ENCODE results near the gene CNTROB. TPM values are rescaled to one million over a fixed set of nuclear protein-coding genes. Genes with fewer than 3 reads are reported as not detected.

CNTROB gene
- polyA plus RNA-seq, 1 donor from 2014 or later = 48.7 TPM

DNA sequence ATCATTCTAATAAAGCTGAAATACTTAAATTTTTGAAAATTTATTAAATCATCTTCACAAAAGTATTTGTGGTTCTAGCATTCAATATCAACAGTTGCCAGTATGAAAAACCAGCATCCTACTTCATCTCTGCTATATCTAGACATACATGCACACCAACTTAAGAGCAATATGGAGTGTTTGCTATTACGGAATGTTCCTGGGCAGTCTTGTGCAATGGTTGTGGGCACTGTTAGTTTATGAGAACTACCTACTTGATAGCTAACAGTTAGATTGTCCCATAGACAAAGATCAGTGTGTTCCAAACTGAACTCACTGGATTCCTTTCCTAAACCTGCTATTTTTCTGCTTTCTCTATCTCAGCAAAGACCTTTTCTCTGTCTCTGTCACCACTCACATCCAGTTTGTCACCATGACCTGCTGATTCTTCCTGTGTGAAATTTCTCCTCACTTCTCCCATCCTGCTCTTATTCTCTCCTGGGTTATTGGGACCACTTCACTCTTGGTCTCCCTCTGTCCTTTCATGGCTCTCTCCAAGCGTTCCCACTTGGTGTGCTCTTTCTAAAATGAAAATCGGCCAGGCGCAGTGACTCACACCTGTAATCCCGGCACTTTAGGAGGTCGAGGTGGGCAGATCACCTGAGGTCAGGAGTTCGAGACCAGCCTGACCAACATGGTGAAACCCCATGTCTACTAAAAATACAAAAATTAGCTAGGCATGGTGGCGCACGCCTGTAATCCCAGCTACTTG lies 27.7 kb downstream of the CNTROB start:
- no peaks in the 10 kb centered on the region for H3K27me3 ChIP-seq (ENCODE audit: insufficient read depth, low read depth, low read length)
- no peaks in the 10 kb centered on the region for H3K9me3 ChIP-seq (ENCODE audit: low read length)
- no peak overlapping the region for H3K9ac ChIP-seq (ENCODE audit: low read length)
- no peaks in the 10 kb centered on the region for H4K20me1 ChIP-seq (ENCODE audit: insufficient read depth)
- no peak overlapping the region for H3K27ac ChIP-seq (ENCODE audit: low read length)
- H3F3A ChIP-seq (ENCODE audit: insufficient read depth, low read length, poor library complexity, severe bottlenecking) = no peaks in the 10 kb centered on the region
- no peak overlapping the region for H3K4me2 ChIP-seq (ENCODE audit: low read length)
- no peak overlapping the region for H3K4me3 ChIP-seq (ENCODE audit: low read length)
- no peaks in the 10 kb centered on the region for H3K9me2 ChIP-seq (ENCODE audit: insufficient read depth, low read length)
- TF ChIP-seq TAF1 (IDR thresholded peaks at IDR 0.05; ENCODE audit: low read depth) (no peak), RAD21 (conservative IDR thresholded peaks at IDR 0.05) (no peak), MXI1 (conservative IDR thresholded peaks at IDR 0.05; ENCODE audit: poor library complexity, severe bottlenecking) (no peak), EZH2 (IDR thresholded peaks at IDR 0.05; ENCODE audit: borderline replicate concordance, insufficient read depth, low read length, poor library complexity, severe bottlenecking) (no peak), POLR2AphosphoS5 (IDR thresholded peaks at IDR 0.05) (no peak), SMC3 (conservative IDR thresholded peaks at IDR 0.05; ENCODE audit: poor library complexity) (no peak), EP300 (conservative IDR thresholded peaks at IDR 0.05; ENCODE audit: poor library complexity, severe bottlenecking) (no peak)
- TF ChIP-seq, protein P1, sequence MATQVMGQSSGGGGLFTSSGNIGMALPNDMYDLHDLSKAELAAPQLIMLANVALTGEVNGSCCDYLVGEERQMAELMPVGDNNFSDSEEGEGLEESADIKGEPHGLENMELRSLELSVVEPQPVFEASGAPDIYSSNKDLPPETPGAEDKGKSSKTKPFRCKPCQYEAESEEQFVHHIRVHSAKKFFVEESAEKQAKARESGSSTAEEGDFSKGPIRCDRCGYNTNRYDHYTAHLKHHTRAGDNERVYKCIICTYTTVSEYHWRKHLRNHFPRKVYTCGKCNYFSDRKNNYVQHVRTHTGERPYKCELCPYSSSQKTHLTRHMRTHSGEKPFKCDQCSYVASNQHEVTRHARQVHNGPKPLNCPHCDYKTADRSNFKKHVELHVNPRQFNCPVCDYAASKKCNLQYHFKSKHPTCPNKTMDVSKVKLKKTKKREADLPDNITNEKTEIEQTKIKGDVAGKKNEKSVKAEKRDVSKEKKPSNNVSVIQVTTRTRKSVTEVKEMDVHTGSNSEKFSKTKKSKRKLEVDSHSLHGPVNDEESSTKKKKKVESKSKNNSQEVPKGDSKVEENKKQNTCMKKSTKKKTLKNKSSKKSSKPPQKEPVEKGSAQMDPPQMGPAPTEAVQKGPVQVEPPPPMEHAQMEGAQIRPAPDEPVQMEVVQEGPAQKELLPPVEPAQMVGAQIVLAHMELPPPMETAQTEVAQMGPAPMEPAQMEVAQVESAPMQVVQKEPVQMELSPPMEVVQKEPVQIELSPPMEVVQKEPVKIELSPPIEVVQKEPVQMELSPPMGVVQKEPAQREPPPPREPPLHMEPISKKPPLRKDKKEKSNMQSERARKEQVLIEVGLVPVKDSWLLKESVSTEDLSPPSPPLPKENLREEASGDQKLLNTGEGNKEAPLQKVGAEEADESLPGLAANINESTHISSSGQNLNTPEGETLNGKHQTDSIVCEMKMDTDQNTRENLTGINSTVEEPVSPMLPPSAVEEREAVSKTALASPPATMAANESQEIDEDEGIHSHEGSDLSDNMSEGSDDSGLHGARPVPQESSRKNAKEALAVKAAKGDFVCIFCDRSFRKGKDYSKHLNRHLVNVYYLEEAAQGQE (IDR thresholded peaks at IDR 0.05; ENCODE audit: borderline replicate concordance) = no peak
- TF ChIP-seq, protein P2, sequence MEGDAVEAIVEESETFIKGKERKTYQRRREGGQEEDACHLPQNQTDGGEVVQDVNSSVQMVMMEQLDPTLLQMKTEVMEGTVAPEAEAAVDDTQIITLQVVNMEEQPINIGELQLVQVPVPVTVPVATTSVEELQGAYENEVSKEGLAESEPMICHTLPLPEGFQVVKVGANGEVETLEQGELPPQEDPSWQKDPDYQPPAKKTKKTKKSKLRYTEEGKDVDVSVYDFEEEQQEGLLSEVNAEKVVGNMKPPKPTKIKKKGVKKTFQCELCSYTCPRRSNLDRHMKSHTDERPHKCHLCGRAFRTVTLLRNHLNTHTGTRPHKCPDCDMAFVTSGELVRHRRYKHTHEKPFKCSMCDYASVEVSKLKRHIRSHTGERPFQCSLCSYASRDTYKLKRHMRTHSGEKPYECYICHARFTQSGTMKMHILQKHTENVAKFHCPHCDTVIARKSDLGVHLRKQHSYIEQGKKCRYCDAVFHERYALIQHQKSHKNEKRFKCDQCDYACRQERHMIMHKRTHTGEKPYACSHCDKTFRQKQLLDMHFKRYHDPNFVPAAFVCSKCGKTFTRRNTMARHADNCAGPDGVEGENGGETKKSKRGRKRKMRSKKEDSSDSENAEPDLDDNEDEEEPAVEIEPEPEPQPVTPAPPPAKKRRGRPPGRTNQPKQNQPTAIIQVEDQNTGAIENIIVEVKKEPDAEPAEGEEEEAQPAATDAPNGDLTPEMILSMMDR (IDR thresholded peaks at IDR 0.05; ENCODE audit: poor library complexity, severe bottlenecking) = no peak
- H2AFZ ChIP-seq (ENCODE audit: low read depth, low read length) = no peak overlapping the region
- no peaks in the 10 kb centered on the region for H3K79me2 ChIP-seq (replicated peaks; ENCODE audit: insufficient read depth, low read length)
- no peaks in the 10 kb centered on the region for H3K36me3 ChIP-seq (ENCODE audit: insufficient read depth, low read length)

DNA sequence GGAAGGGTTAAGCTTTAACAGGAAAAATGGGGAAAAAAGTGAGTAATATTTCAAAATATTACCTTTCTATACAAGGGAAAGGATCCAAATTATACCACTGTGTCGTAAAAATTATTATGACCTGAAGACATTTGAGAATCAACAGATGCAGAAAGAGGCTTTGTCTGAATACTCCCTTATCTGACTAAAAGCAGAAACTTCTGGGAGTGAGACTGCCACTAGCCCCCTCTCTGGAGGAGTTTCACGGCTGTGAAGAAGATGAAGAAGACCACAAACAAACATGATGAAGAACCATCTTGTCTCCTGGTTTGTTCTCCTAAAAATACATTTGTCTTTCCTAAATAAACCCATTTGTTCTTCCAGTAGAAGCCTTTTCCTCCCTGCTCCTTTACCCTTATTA lies 29.4 kb downstream of the CNTROB start:
- H3K9me3 ChIP-seq (ENCODE audit: low read length) = no peaks in the 10 kb centered on the region
- H3K79me2 ChIP-seq (replicated peaks; ENCODE audit: insufficient read depth, low read length) = no peaks in the 10 kb centered on the region
- no peak overlapping the region for H3K9ac ChIP-seq (ENCODE audit: low read length)
- no peak overlapping the region for H3K27ac ChIP-seq (ENCODE audit: low read length)
- no peaks in the 10 kb centered on the region for H3K9me2 ChIP-seq (ENCODE audit: insufficient read depth, low read length)
- no peaks in the 10 kb centered on the region for H3F3A ChIP-seq (ENCODE audit: insufficient read depth, low read length, poor library complexity, severe bottlenecking)
- no peaks in the 10 kb centered on the region for H3K27me3 ChIP-seq (ENCODE audit: insufficient read depth, low read depth, low read length)
- H4K20me1 ChIP-seq (ENCODE audit: insufficient read depth) = no peaks in the 10 kb centered on the region
- no peak overlapping the region for H3K4me3 ChIP-seq (ENCODE audit: low read length)
- H3K4me2 ChIP-seq (ENCODE audit: low read length) = no peak overlapping the region
- H2AFZ ChIP-seq (ENCODE audit: low read depth, low read length) = no peak overlapping the region
- no peaks in the 10 kb centered on the region for H3K36me3 ChIP-seq (ENCODE audit: insufficient read depth, low read length)
- no peak for TF ChIP-seq EP300 (conservative IDR thresholded peaks at IDR 0.05; ENCODE audit: poor library complexity, severe bottlenecking)
- no peak for TF ChIP-seq POLR2AphosphoS5 (IDR thresholded peaks at IDR 0.05)

All from neural cell (in vitro differentiated cells).